Hematopoietic multipotent progenitor cell treated with erythropoietin and hydrocortisone succinate and interleukin-3 and kit ligand, for 17 days (in vitro differentiated cells): ENCODE measurements around the gene ADARB2.

Experiments used
- DNase-seq: peaks from one replicate; pipeline ENCODE4 v3.0.0-alpha.2; 2015; ENCODE audit warnings: low spot score

Gene ADARB2

GRCh38 chr10:1594372-1595241 lies 142.7 kb downstream of the ADARB2 start:
- DNase-seq = no peak

GRCh38 chr10:1591742-1592141 lies 145.6 kb downstream of the ADARB2 start:
- DNase-seq = no peak

- no peak for DNase-seq
These were observed 146.3 kb downstream of the ADARB2 start for GRCh38 chr10:1591045-1591444.

GRCh38 chr10:1589257-1589656 lies 148.1 kb downstream of the ADARB2 start:
- DNase-seq = no peak

GRCh38 chr10:1582739-1583138 lies 154.6 kb downstream of the ADARB2 start:
- no peak for DNase-seq

- DNase-seq = no peak
These were observed 156.1 kb downstream of the ADARB2 start for GRCh38 chr10:1581189-1581588.

- DNase-seq = no peak
These were observed 157.7 kb downstream of the ADARB2 start for GRCh38 chr10:1579671-1580070.

- DNase-seq = no peak
These were observed 158.2 kb downstream of the ADARB2 start for GRCh38 chr10:1579141-1579491.

GRCh38 chr10:1578392-1579140 lies 158.8 kb downstream of the ADARB2 start:
- DNase-seq = no peak

- DNase-seq = no peak
These were observed 159.4 kb downstream of the ADARB2 start for GRCh38 chr10:1577945-1578344.

GRCh38 chr10:1577373-1577770 lies 160.0 kb downstream of the ADARB2 start:
- no peak for DNase-seq

- DNase-seq = no peak
These were observed 160.6 kb downstream of the ADARB2 start for GRCh38 chr10:1576467-1577372.

- no peak for DNase-seq
These were observed 161.7 kb downstream of the ADARB2 start for GRCh38 chr10:1575481-1576244.

GRCh38 chr10:1574719-1575118 lies 162.6 kb downstream of the ADARB2 start:
- DNase-seq = no peak

GRCh38 chr10:1573981-1574380 lies 163.3 kb downstream of the ADARB2 start:
- no peak for DNase-seq

GRCh38 chr10:1573334-1573969 lies 163.9 kb downstream of the ADARB2 start:
- no peak for DNase-seq

GRCh38 chr10:1572519-1573333 lies 164.6 kb downstream of the ADARB2 start:
- DNase-seq = no peak

GRCh38 chr10:1571587-1572237 lies 165.6 kb downstream of the ADARB2 start:
- DNase-seq = no peak

- no peak for DNase-seq
These were observed 166.8 kb downstream of the ADARB2 start for GRCh38 chr10:1570416-1571051.
